H9 (cell line): ENCODE results near the gene SGCB. TPM values are rescaled to one million over a fixed set of nuclear protein-coding genes. Genes with fewer than 3 reads are reported as not detected.

Experiments
- DNase-seq: peaks from one replicate; pipeline ENCODE4 v3.0.0-alpha.2; 2017
- H2AFZ ChIP-seq: one replicate; pipeline ENCODE4 v1.6.1; 2013; ENCODE audit warnings: mild to moderate bottlenecking, low read length, control low read depth, moderate library complexity
- H2AK5ac ChIP-seq: 2 replicates; pipeline ENCODE4 v1.6.1; 2013; ENCODE audit warnings: low read length, control low read depth, mixed read lengths; ENCODE audit not compliant: insufficient read length
- H2BK120ac ChIP-seq: one replicate; pipeline ENCODE4 v1.6.1; 2013; ENCODE audit warnings: low read depth, mild to moderate bottlenecking, low read length, control low read depth, inconsistent platforms; ENCODE audit not compliant: poor library complexity, severe bottlenecking
- H2BK12ac ChIP-seq: 2 replicates; pipeline ENCODE4 v1.6.1; 2013; ENCODE audit warnings: low read length, control low read depth, mixed read lengths, low read depth; ENCODE audit not compliant: insufficient read length
- H2BK15ac ChIP-seq: 2 replicates; pipeline ENCODE4 v1.6.1; 2013; ENCODE audit warnings: low read depth, low read length, control low read depth
- H2BK20ac ChIP-seq: one replicate; pipeline ENCODE4 v1.6.1; 2013; ENCODE audit warnings: low read depth, mild to moderate bottlenecking, low read length, control low read depth, inconsistent platforms; ENCODE audit not compliant: poor library complexity, severe bottlenecking
- H2BK5ac ChIP-seq: 2 replicates; pipeline ENCODE4 v1.6.1; 2013; ENCODE audit warnings: low read length, control low read depth, mixed read lengths; ENCODE audit not compliant: insufficient read length
- H3K14ac ChIP-seq: 2 replicates; pipeline ENCODE4 v1.6.1; 2013; ENCODE audit warnings: low read length, control low read depth; ENCODE audit not compliant: insufficient read depth
- H3K18ac ChIP-seq: 2 replicates; pipeline ENCODE4 v1.6.1; 2013; ENCODE audit warnings: low read depth, mild to moderate bottlenecking, mixed read lengths, low read length, control low read depth; ENCODE audit not compliant: insufficient read length
- H3K23ac ChIP-seq: 2 replicates; pipeline ENCODE4 v1.6.1; 2013; ENCODE audit warnings: low read length, control low read depth, mixed read lengths, low read depth; ENCODE audit not compliant: insufficient read length
- H3K23me2 ChIP-seq: 2 replicates; pipeline ENCODE4 v1.6.1; 2013; ENCODE audit warnings: low read depth, mild to moderate bottlenecking, mixed read lengths, low read length, control low read depth; ENCODE audit not compliant: insufficient read length, poor library complexity, severe bottlenecking
- H3K27ac ChIP-seq: 2 replicates; pipeline ENCODE4 v1.5.1; 2013; ENCODE audit warnings: low read length, control low read depth, mixed read lengths, low read depth; ENCODE audit not compliant: insufficient read length
- H3K27me3 ChIP-seq: 2 replicates; pipeline ENCODE4 v1.6.1; 2013; ENCODE audit warnings: low read length, control low read depth, inconsistent platforms; ENCODE audit not compliant: insufficient read depth
- H3K4ac ChIP-seq: 2 replicates; pipeline ENCODE4 v1.6.1; 2013; ENCODE audit warnings: low read depth, mild to moderate bottlenecking, control low read depth, inconsistent platforms, low read length, moderate library complexity
- H3K4me1 ChIP-seq: 2 replicates; pipeline ENCODE4 v1.6.1; 2013; ENCODE audit warnings: low read length, control low read depth, inconsistent platforms; ENCODE audit not compliant: insufficient read depth
- H3K4me2 ChIP-seq: 2 replicates; pipeline ENCODE4 v1.6.1; 2013; ENCODE audit warnings: low read length, control low read depth, mixed read lengths; ENCODE audit not compliant: insufficient read length, insufficient read depth
- H3K56ac ChIP-seq: 2 replicates; pipeline ENCODE4 v1.6.1; 2013; ENCODE audit warnings: low read depth, mild to moderate bottlenecking, mixed read lengths, low read length, control low read depth; ENCODE audit not compliant: insufficient read length
- H3K79me1 ChIP-seq: 2 replicates; pipeline ENCODE4 v1.6.1; 2013; ENCODE audit warnings: low read depth, mild to moderate bottlenecking, moderate library complexity, low read length, control low read depth, inconsistent platforms; ENCODE audit not compliant: insufficient read depth, poor library complexity, severe bottlenecking
- H3K79me2 ChIP-seq: 2 replicates; pipeline ENCODE4 v1.6.1; 2013; ENCODE audit warnings: low read length, control low read depth, inconsistent platforms; ENCODE audit not compliant: insufficient read depth
- H3K9ac ChIP-seq: 2 replicates; pipeline ENCODE4 v1.6.1; 2013; ENCODE audit warnings: low read length, control low read depth, mixed read lengths; ENCODE audit not compliant: insufficient read length; ENCODE audit errors: extremely low read depth
- H3K9me3 ChIP-seq: one replicate; pipeline ENCODE4 v1.6.1; 2013; ENCODE audit warnings: low read depth, low read length, inconsistent platforms; ENCODE audit not compliant: control insufficient read depth
- H3T11ph ChIP-seq: one replicate; pipeline ENCODE4 v1.6.1; 2013; ENCODE audit warnings: mild to moderate bottlenecking, low read length, control low read depth, inconsistent platforms
- H4K20me1 ChIP-seq: one replicate; pipeline ENCODE4 v1.6.1; 2013; ENCODE audit not compliant: control insufficient read depth, insufficient read length, insufficient read depth
- H4K5ac ChIP-seq: 2 replicates; pipeline ENCODE4 v1.6.1; 2013; ENCODE audit warnings: low read depth, mild to moderate bottlenecking, mixed read lengths, low read length, control low read depth; ENCODE audit not compliant: insufficient read length
- H4K8ac ChIP-seq: replicated peaks from 2 replicates; pipeline ENCODE4 v1.6.1; 2013; ENCODE audit warnings: low read length, control low read depth, mixed read lengths, low read depth; ENCODE audit not compliant: insufficient read length
- H4K91ac ChIP-seq: 2 replicates; pipeline ENCODE4 v1.6.1; 2013; ENCODE audit warnings: low read depth, mild to moderate bottlenecking, moderate library complexity, mixed read lengths, low read length, control low read depth; ENCODE audit not compliant: insufficient read length
- H3K27ac Mint-ChIP-seq, 3 experiments: 2 replicates in 2 of 3; 3 replicates in 1 of 3; pipeline ENCODE4 v1.8.0; 2020 to 2021; ENCODE audit warnings: mixed read lengths in 3 of 3, mild to moderate bottlenecking in 1 of 3, moderate library complexity in 1 of 3
- H3K27me3 Mint-ChIP-seq: 2 replicates; pipeline ENCODE4 v1.8.0; 2021; ENCODE audit warnings: low read depth, mild to moderate bottlenecking, moderate library complexity, mixed read lengths
- H3K36me3 Mint-ChIP-seq, 3 experiments: 2 replicates in 2 of 3; 3 replicates in 1 of 3; pipeline ENCODE4 v1.8.0; 2020 to 2021; ENCODE audit warnings: low read depth in 3 of 3, mixed read lengths in 3 of 3; ENCODE audit not compliant: insufficient read depth in 1 of 3
- H3K4me1 Mint-ChIP-seq, 2 experiments: 2 replicates each; pipeline ENCODE4 v1.8.0; 2020; ENCODE audit warnings: mixed read lengths in 2 of 2
- H3K4me3 Mint-ChIP-seq, 2 experiments: 2 replicates in 1 of 2; 3 replicates in 1 of 2; pipeline ENCODE4 v1.8.0; 2020 to 2021; ENCODE audit warnings: mild to moderate bottlenecking in 2 of 2, mixed read lengths in 2 of 2, moderate library complexity in 1 of 2
- H3K9me3 Mint-ChIP-seq, 2 experiments: 2 replicates in 1 of 2; 3 replicates in 1 of 2; pipeline ENCODE4 v1.8.0; 2020; ENCODE audit warnings: mild to moderate bottlenecking in 2 of 2, mixed read lengths in 2 of 2, moderate library complexity in 1 of 2
- CTCF ChIP-seq: fragments of 200-600 bp; sonication (generic); conservative IDR thresholded peaks from 3 replicates; pipeline ENCODE4 v1.8.0; 2021; ENCODE audit warnings: antibody characterized with exemption, mild to moderate bottlenecking
- WGBS: extraction: QIAGEN DNeasy Blood & Tissue Kit; methylation state at CpG from one replicate; pipeline ENCODE4 v1.1.7; 2013; ENCODE audit warnings: missing lambda C conversion rate, low lambda C conversion rate, mixed read lengths; ENCODE audit not compliant: insufficient read length; ENCODE audit errors: extremely low coverage; 5-methylcytosine and 5-hydroxymethylcytosine counted together
- total RNA-seq: library from RNA; stranded (reverse); gene quantifications from 2 replicates; pipeline ENCODE4 v1.2.1, GENCODE V29; 2021

The SGCB gene
- total RNA-seq, 1 experiment from 2014 or later, result 32.3 TPM

- Mint-ChIP-seq H3K9me3 (no peaks in the 10 kb centered on the region), H3K27ac (no peak overlapping the region), H3K36me3 (no peaks in the 10 kb centered on the region), H3K27me3 (peaks cover under 1% of the 10 kb centered on the region), H3K4me1 (peaks cover 5 to 6% of the 10 kb centered on the region in 2 experiments; a peak in 3 of 4 replicates), H3K4me3 (no peak overlapping the region)
- H3K79me1 ChIP-seq, result no peaks in the 10 kb centered on the region
- no peak overlapping the region for H2AFZ ChIP-seq
- H4K91ac ChIP-seq, result no peak overlapping the region
- H3K27me3 ChIP-seq, result no peaks in the 10 kb centered on the region
- H4K8ac ChIP-seq, result no peak overlapping the region
- no peak for DNase-seq
- no peak overlapping the region for H4K5ac ChIP-seq
- no CpG with 5 or more reads among the region's 1 CpG for WGBS
- no peaks in the 10 kb centered on the region for H3K79me2 ChIP-seq
- H2BK20ac ChIP-seq, result no peak overlapping the region
- no peak overlapping the region for H3K18ac ChIP-seq
- H2BK120ac ChIP-seq, result no peak overlapping the region
- no peak overlapping the region for H3K4me2 ChIP-seq
- no peak overlapping the region for H3K9ac ChIP-seq
- H3K4me1 ChIP-seq, result no peaks in the 10 kb centered on the region
- no peak overlapping the region for H3K14ac ChIP-seq
- no peak overlapping the region for H3K56ac ChIP-seq
- no peak overlapping the region for H2BK12ac ChIP-seq
- H2BK5ac ChIP-seq, result no peak overlapping the region
- no peak overlapping the region for H3K4ac ChIP-seq
- no peak overlapping the region for H3K27ac ChIP-seq
- H2BK15ac ChIP-seq, result no peak overlapping the region
- H3K9me3 ChIP-seq, result no peaks in the 10 kb centered on the region
- TF ChIP-seq CTCF, result no peak
- H3T11ph ChIP-seq, result no peak overlapping the region
- H4K20me1 ChIP-seq, result no peaks in the 10 kb centered on the region
- H3K23me2 ChIP-seq, result no peaks in the 10 kb centered on the region
- no peak overlapping the region for H2AK5ac ChIP-seq
- no peak overlapping the region for H3K23ac ChIP-seq
Measured at GRCh38 chr4:52069571-52069970, 31.5 kb upstream of the SGCB start.
